ENCODE measurements around the gene GATAD1. TPM values are rescaled to one million over a fixed set of nuclear protein-coding genes. Genes with fewer than 3 reads are reported as not detected.

Gene GATAD1
- total and polyA plus RNA-seq, 12 donors = 25.0 to 88.0 (median 35.1) TPM

GRCh38 chr7:92412745-92413144, 34.5 kb upstream of the GATAD1 start:
- Histone ChIP-seq H3K27me3 (no peaks in the 10 kb centered on the region), H3K36me3 (replicated peaks in 1 of 2) (no peaks in the 10 kb centered on the region), H3K4me3 (no peak overlapping the region), H3K4me1 (replicated peaks in 1 of 2) (no peaks in the 10 kb centered on the region), H3K27ac (no peak overlapping the region), H3K9me3 (replicated peaks in 1 of 3) (no peaks in the 10 kb centered on the region)
- 69 to 74% (median 72%) methylated on average over 11 of the region's 11 CpGs for WGBS, 4 donors
- no peak for DNase-seq
- TF ChIP-seq, protein P1, sequence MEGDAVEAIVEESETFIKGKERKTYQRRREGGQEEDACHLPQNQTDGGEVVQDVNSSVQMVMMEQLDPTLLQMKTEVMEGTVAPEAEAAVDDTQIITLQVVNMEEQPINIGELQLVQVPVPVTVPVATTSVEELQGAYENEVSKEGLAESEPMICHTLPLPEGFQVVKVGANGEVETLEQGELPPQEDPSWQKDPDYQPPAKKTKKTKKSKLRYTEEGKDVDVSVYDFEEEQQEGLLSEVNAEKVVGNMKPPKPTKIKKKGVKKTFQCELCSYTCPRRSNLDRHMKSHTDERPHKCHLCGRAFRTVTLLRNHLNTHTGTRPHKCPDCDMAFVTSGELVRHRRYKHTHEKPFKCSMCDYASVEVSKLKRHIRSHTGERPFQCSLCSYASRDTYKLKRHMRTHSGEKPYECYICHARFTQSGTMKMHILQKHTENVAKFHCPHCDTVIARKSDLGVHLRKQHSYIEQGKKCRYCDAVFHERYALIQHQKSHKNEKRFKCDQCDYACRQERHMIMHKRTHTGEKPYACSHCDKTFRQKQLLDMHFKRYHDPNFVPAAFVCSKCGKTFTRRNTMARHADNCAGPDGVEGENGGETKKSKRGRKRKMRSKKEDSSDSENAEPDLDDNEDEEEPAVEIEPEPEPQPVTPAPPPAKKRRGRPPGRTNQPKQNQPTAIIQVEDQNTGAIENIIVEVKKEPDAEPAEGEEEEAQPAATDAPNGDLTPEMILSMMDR (IDR thresholded peaks at IDR 0.05) = no peak
- TF ChIP-seq POLR2A (IDR thresholded peaks at IDR 0.05) = no peak
- intact Hi-C loops (cut with DNase I) = no loop called here

DNA sequence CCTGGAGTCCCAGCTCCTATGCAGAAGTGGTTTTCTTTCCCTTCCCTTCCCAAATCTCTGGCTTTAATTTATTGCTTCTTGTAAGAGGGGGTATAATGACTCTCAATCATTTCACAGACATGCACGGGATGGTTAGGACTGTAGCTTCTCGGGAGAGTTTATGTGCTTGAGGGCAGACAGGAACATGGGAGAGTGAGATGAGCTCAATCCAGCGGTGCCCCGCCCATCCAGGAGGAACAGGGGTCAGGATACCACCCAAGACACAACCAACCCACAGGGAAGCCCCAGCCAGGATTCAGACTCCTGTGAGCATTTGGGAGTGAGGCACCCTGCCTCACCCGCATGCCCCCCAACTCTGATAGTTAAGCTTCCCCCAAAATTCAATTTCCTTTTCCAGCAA, 33.7 kb upstream of the GATAD1 start:
- no peak for DNase-seq
- H3K27ac ChIP-seq = no peak overlapping the region
- WGBS, 4 donors = 47 to 71% (median 53%) methylated on average over 5 of the region's 5 CpGs
- H3K4me3 ChIP-seq = no peak overlapping the region
- TF ChIP-seq POLR2A (IDR thresholded peaks at IDR 0.05) = no peak
- TF ChIP-seq, protein P1 (IDR thresholded peaks at IDR 0.05) = no peak
- intact Hi-C loops (cut with DNase I) = no loop called here
- H3K27me3 ChIP-seq = no peaks in the 10 kb centered on the region
- H3K4me1 ChIP-seq (replicated peaks in 1 of 2) = no peaks in the 10 kb centered on the region
- no peaks in the 10 kb centered on the region for H3K9me3 ChIP-seq (replicated peaks in 1 of 3)
- no peaks in the 10 kb centered on the region for H3K36me3 ChIP-seq (replicated peaks in 1 of 2)

DNA sequence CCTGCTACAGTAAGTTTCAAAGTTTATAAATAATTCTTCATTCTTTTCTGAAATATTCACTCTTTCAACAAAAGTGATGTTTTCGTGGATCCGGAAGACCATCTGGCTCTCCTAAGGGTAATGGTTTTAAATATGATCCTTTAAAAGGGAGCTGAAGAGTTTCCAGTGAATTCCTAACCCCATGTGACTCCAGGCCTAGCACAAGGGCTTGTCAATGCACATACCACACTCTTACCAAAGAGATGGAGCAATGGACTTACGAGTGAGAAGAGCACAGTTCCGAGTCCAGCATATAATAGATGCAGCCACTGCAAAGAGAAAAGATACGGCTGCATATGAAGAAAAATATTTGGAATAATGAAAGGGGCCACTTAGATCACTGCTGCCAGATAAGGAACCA, 32.1 kb upstream of the GATAD1 start:
- intact Hi-C loops (cut with DNase I) = no loop called here
- WGBS, 4 donors = 75 to 78% (median 77%) methylated on average over 5 of the region's 5 CpGs
- no peaks in the 10 kb centered on the region for H3K9me3 ChIP-seq (replicated peaks in 1 of 3)

GRCh38 chr7:92417913-92418312, 29.4 kb upstream of the GATAD1 start:
- intact Hi-C loops (cut with DNase I) = no loop called here
- no peaks in the 10 kb centered on the region for H3K9me3 ChIP-seq (replicated peaks in 1 of 3)
- TF ChIP-seq POLR2A (IDR thresholded peaks at IDR 0.05) = no peak
- TF ChIP-seq, protein P1 (IDR thresholded peaks at IDR 0.05) = no peak
- no peaks in the 10 kb centered on the region for H3K27me3 ChIP-seq
- H3K27ac ChIP-seq = no peak overlapping the region
- no peaks in the 10 kb centered on the region for H3K36me3 ChIP-seq (replicated peaks in 1 of 2)
- 80 to 88% (median 81%) methylated on average over 5 of the region's 5 CpGs for WGBS, 4 donors
- no peaks in the 10 kb centered on the region for H3K4me1 ChIP-seq (replicated peaks in 1 of 2)
- H3K4me3 ChIP-seq = no peak overlapping the region
- no peak for DNase-seq

More for the DNA sequence above, 32.1 kb upstream of the GATAD1 start:
- Histone ChIP-seq H3K27ac (no peak overlapping the region), H3K4me1 (replicated peaks in 1 of 2) (no peaks in the 10 kb centered on the region), H3K4me3 (no peak overlapping the region), H3K27me3 (no peaks in the 10 kb centered on the region), H3K36me3 (replicated peaks in 1 of 2) (no peaks in the 10 kb centered on the region)
- TF ChIP-seq, protein P1 (IDR thresholded peaks at IDR 0.05) = no peak
- TF ChIP-seq POLR2A (IDR thresholded peaks at IDR 0.05) = no peak
- no peak for DNase-seq

Data from adrenal gland (tissue), 12 donors.